ENCODE data around the gene PGR. TPM values are rescaled to one million over a fixed set of nuclear protein-coding genes. Genes with fewer than 3 reads are reported as not detected.

Gene PGR
- total RNA-seq, 4 donors from 2014 or later, result 0.89 to 5.4 (median 3.1) TPM

DNA sequence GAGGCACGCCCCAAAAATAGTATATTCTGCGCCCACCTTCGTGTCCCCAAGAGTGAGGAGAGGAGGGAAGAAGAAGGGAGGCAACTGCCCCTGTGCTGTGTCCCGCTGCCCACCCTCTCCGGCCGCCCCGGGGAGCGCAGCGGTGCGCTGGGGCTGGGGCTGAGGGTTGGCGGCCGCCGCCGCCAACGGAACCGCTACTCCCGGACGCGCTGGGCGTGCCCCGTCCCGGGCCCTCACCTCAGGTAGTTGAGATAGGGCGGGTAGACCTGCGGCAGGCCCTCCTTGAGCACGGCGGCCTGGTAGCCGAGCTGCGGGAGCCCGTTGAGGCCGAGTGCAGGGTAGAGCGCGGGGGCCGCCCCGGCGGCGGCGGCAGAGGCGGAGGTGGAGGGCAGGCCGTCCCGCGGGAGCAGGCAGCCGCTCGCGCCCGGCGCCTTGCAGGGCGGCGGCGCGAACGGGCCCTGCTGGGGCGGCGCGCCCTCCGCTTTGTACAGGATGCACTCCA is 2.4 kb downstream of the PGR start:
- peak; percentile 10 to 15 for DNase-seq
- Histone ChIP-seq H3K4me1 (peaks cover 5 to 20% of the 10 kb centered on the region in 2 donors), H3K27ac (peak overlapping the region; percentile 17 to 36 (median 18)), H3K36me3 (no peaks in the 10 kb centered on the region), H3K27me3 (peaks cover 13% of the 10 kb centered on the region), H3K9me3 (no peaks in the 10 kb centered on the region), H3K4me3 (replicated peaks in 1 of 3) (peak overlapping the region; percentile 29 to 44 (median 39))
- TF ChIP-seq, protein P1, sequence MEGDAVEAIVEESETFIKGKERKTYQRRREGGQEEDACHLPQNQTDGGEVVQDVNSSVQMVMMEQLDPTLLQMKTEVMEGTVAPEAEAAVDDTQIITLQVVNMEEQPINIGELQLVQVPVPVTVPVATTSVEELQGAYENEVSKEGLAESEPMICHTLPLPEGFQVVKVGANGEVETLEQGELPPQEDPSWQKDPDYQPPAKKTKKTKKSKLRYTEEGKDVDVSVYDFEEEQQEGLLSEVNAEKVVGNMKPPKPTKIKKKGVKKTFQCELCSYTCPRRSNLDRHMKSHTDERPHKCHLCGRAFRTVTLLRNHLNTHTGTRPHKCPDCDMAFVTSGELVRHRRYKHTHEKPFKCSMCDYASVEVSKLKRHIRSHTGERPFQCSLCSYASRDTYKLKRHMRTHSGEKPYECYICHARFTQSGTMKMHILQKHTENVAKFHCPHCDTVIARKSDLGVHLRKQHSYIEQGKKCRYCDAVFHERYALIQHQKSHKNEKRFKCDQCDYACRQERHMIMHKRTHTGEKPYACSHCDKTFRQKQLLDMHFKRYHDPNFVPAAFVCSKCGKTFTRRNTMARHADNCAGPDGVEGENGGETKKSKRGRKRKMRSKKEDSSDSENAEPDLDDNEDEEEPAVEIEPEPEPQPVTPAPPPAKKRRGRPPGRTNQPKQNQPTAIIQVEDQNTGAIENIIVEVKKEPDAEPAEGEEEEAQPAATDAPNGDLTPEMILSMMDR (IDR thresholded peaks at IDR 0.05), result no peak
- TF ChIP-seq POLR2A (IDR thresholded peaks at IDR 0.05), result no peak
- intact Hi-C loops (cut with DNase I), result no loop called here
- WGBS, 2 donors, result 3% methylated on average over 13 to 22 of the region's 55 CpGs

- intact Hi-C loops (cut with DNase I), result no loop called here
- no peak for TF ChIP-seq POLR2A (IDR thresholded peaks at IDR 0.05)
- TF ChIP-seq, protein P1 (IDR thresholded peaks at IDR 0.05), result no peak
- peak; percentile 19 to 32 for DNase-seq
- peaks cover 5 to 20% of the 10 kb centered on the region in 2 donors for H3K4me1 ChIP-seq
- no peaks in the 10 kb centered on the region for H3K36me3 ChIP-seq
- WGBS, 2 donors, result 5 to 6% methylated on average over 18 of the region's 18 CpGs
- H3K27ac ChIP-seq, result peak overlapping the region; percentile 17 to 36 (median 18)
- no peaks in the 10 kb centered on the region for H3K9me3 ChIP-seq
- peaks cover 13% of the 10 kb centered on the region for H3K27me3 ChIP-seq
- peak overlapping the region; percentile 29 to 44 (median 39) for H3K4me3 ChIP-seq (replicated peaks in 1 of 3)
These were observed 2.9 kb downstream of the PGR start for GRCh38 chr11:101126551-101127196.

DNA sequence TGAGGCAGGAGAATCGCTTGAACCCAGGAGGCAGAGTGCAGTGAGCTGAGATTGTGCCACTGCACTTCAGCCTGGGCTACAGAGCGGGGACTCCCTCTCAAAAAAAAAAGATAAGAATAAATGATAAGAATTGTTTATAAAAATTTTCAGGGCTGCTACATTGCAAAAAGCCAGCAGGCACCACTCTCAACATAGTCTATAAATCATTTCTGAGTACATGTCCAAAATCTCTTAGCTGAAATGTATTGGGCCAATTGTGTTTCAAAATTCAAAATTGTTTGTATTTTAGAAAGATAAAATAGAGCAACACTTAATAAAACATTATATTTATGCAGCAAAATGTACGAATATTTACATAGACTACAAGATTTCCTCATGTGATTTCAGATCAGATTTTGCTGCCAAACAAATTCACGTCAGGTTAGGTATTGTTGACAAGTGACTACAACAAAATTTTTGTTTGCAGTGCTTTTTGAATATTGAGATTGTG is 13.9 kb downstream of the PGR start:
- TF ChIP-seq POLR2A (IDR thresholded peaks at IDR 0.05), result no peak
- TF ChIP-seq, protein P1 (IDR thresholded peaks at IDR 0.05), result no peak
- H3K9me3 ChIP-seq, result no peaks in the 10 kb centered on the region
- no peak overlapping the region for H3K4me3 ChIP-seq (replicated peaks in 1 of 3)
- no peaks in the 10 kb centered on the region for H3K36me3 ChIP-seq
- no peak overlapping the region for H3K27ac ChIP-seq
- intact Hi-C loops (cut with DNase I), result no loop called here
- no peaks in the 10 kb centered on the region for H3K27me3 ChIP-seq
- WGBS, 2 donors, result 73 to 92% methylated on average over 4 of the region's 4 CpGs
- H3K4me1 ChIP-seq, result no peaks in the 10 kb centered on the region
- no peak for DNase-seq

DNA sequence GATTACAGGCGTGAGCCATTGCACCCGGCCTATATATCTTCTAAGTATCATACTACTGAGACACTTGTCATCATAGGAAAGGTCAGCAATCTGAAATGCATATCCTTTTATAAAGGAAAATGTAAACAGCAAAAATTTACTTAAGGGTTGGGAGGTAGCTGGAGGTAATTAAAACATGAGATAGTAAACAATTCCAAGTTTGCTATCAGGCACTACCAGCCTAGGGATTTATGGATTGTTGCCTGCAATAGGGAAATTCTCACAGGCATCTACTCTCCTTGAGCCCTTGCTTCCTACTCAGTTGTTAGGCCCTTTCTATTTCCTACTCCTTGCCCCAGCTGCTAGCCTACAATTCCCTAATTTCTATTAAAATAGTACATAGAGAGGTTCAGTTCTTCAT is 16.1 kb downstream of the PGR start:
- intact Hi-C loops (cut with DNase I), result no loop called here
- 97 to 100% methylated on average over 2 of the region's 2 CpGs for WGBS, 2 donors

DNA sequence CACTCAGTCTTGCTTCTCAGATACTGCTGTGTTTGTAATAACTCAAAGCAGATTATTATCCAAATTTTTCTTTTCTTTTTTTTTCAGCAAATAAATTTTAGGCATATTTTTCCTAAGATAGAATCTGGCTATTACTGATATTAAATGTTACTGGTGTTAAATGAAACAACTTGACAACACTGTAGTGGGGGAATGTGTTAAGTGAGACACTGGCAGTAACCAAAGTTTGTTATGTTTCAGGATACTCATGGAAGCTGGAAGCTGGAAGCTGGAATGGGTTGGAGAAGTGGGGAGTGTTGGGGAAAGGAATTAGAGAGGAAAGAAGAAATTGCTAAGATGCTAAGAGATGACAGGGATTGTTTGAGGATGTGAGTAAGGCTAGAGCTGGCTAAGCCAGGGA is 24.9 kb downstream of the PGR start:
- H3K4me3 ChIP-seq (replicated peaks in 1 of 3), result no peak overlapping the region
- no peak for DNase-seq
- no peaks in the 10 kb centered on the region for H3K4me1 ChIP-seq
- TF ChIP-seq, protein P1 (IDR thresholded peaks at IDR 0.05), result no peak
- no peak for TF ChIP-seq POLR2A (IDR thresholded peaks at IDR 0.05)
- H3K36me3 ChIP-seq, result no peaks in the 10 kb centered on the region
- H3K27me3 ChIP-seq, result no peaks in the 10 kb centered on the region
- intact Hi-C loops (cut with DNase I), result no loop called here
- H3K9me3 ChIP-seq, result no peaks in the 10 kb centered on the region
- H3K27ac ChIP-seq, result no peak overlapping the region

More for the DNA sequence above, 16.1 kb downstream of the PGR start:
- TF ChIP-seq POLR2A (IDR thresholded peaks at IDR 0.05), result no peak
- TF ChIP-seq, protein P1 (IDR thresholded peaks at IDR 0.05), result no peak
- Histone ChIP-seq H3K4me1 (no peaks in the 10 kb centered on the region), H3K36me3 (no peaks in the 10 kb centered on the region), H3K4me3 (replicated peaks in 1 of 3) (no peak overlapping the region), H3K27ac (no peak overlapping the region), H3K27me3 (no peaks in the 10 kb centered on the region), H3K9me3 (no peaks in the 10 kb centered on the region)
- no peak for DNase-seq
